Neuronal stem cell (in vitro differentiated cells): ENCODE measurements around the gene SPTY2D1.
"Not testable (repeated sequence)": the region's sequence is repeated elsewhere in the genome, so short reads cannot be mapped to it uniquely, and the experiment has no call there.

ENCODE experiments used
- DNase-seq: peaks from one replicate; pipeline ENCODE4 v3.0.0-alpha.2; 2013; ENCODE audit warnings: low spot score
- H2AFZ ChIP-seq: one replicate; pipeline ENCODE4 v1.6.1; 2013; ENCODE audit warnings: mild to moderate bottlenecking, low read length, inconsistent platforms
- H2AK5ac ChIP-seq: 2 replicates; pipeline ENCODE4 v1.6.1; 2013; ENCODE audit warnings: low read depth, mild to moderate bottlenecking, inconsistent platforms, low read length, moderate library complexity, mixed read lengths
- H2BK120ac ChIP-seq: 2 replicates; pipeline ENCODE4 v1.6.1; 2013; ENCODE audit warnings: low read depth, mild to moderate bottlenecking, inconsistent platforms, low read length, moderate library complexity, mixed read lengths
- H2BK12ac ChIP-seq: one replicate; pipeline ENCODE4 v1.6.1; 2013; ENCODE audit warnings: low read length, inconsistent platforms
- H2BK15ac ChIP-seq: 2 replicates; pipeline ENCODE4 v1.6.1; 2013; ENCODE audit warnings: mild to moderate bottlenecking, low read length, inconsistent platforms, mixed read lengths
- H2BK5ac ChIP-seq: one replicate; pipeline ENCODE4 v1.6.1; 2013; ENCODE audit warnings: inconsistent platforms, mild to moderate bottlenecking, low read length, moderate library complexity
- H3K14ac ChIP-seq: one replicate; pipeline ENCODE4 v1.6.1; 2013; ENCODE audit warnings: low read length, inconsistent platforms
- H3K18ac ChIP-seq: 2 replicates; pipeline ENCODE4 v1.6.1; 2013; ENCODE audit warnings: low read length, inconsistent platforms
- H3K23ac ChIP-seq: 2 replicates; pipeline ENCODE4 v1.6.1; 2013; ENCODE audit warnings: low read depth, mild to moderate bottlenecking, mixed read lengths, low read length, inconsistent platforms; ENCODE audit not compliant: poor library complexity
- H3K27ac ChIP-seq: replicated peaks from 3 replicates; pipeline ENCODE4 v1.5.1; 2013; ENCODE audit warnings: low read length, inconsistent platforms
- H3K27me3 ChIP-seq, 3 experiments: 2 replicates each; pipeline ENCODE4 v1.6.1; 2013; ENCODE audit warnings: low read length in 3 of 3, mild to moderate bottlenecking in 2 of 3, inconsistent platforms in 1 of 3, low read depth in 1 of 3, mixed read lengths in 1 of 3, moderate library complexity in 1 of 3; ENCODE audit not compliant: control insufficient read depth in 3 of 3, insufficient read depth in 3 of 3
- H3K36me3 ChIP-seq, 2 donors: replicated peaks in 1 of 2; 2 replicates each; pipeline ENCODE4 v1.6.1; 2013; ENCODE audit warnings: low read length in 2 of 2; ENCODE audit not compliant: control insufficient read depth in 2 of 2, insufficient read depth in 2 of 2
- H3K4ac ChIP-seq: 2 replicates; pipeline ENCODE4 v1.6.1; 2013; ENCODE audit warnings: inconsistent platforms, mild to moderate bottlenecking, low read length, moderate library complexity
- H3K4me1 ChIP-seq, 2 donors: 1 replicate in 1 of 2; 2 replicates in 1 of 2; pipeline ENCODE4 v1.6.1; 2013; ENCODE audit warnings: low read length in 2 of 2, low read depth in 1 of 2; ENCODE audit not compliant: control insufficient read depth in 2 of 2, insufficient read depth in 1 of 2
- H3K4me2 ChIP-seq: one replicate; pipeline ENCODE4 v1.6.1; 2013; ENCODE audit warnings: mild to moderate bottlenecking, low read length, inconsistent platforms; ENCODE audit not compliant: insufficient read depth, poor library complexity, severe bottlenecking
- H3K4me3 ChIP-seq, 2 donors: 2 replicates each; pipeline ENCODE4 v1.5.1; 2013; ENCODE audit warnings: low read length in 2 of 2, mild to moderate bottlenecking in 2 of 2, inconsistent platforms in 1 of 2, moderate library complexity in 1 of 2
- H3K79me1 ChIP-seq: one replicate; pipeline ENCODE4 v1.6.1; 2013; ENCODE audit warnings: low read depth, mild to moderate bottlenecking, inconsistent platforms, low read length, moderate library complexity
- H3K9ac ChIP-seq: one replicate; pipeline ENCODE4 v1.6.1; 2013; ENCODE audit warnings: mild to moderate bottlenecking, low read depth, low read length, inconsistent platforms; ENCODE audit not compliant: poor library complexity
- H3K9me3 ChIP-seq, 2 donors: replicated peaks in 1 of 2; 2 replicates each; pipeline versions ENCODE3 to v1.6.1; 2013; ENCODE audit warnings: low read length in 2 of 2, mild to moderate bottlenecking in 2 of 2, inconsistent platforms in 1 of 2, low read depth in 1 of 2, mixed read lengths in 1 of 2, moderate library complexity in 1 of 2; ENCODE audit not compliant: control insufficient read depth in 2 of 2, insufficient read depth in 1 of 2
- H4K8ac ChIP-seq: one replicate; pipeline ENCODE4 v1.6.1; 2013; ENCODE audit warnings: low read depth, mild to moderate bottlenecking, inconsistent platforms, low read length, moderate library complexity
- H4K91ac ChIP-seq: one replicate; pipeline ENCODE4 v1.6.1; 2013; ENCODE audit warnings: low read length, low read depth, mild to moderate bottlenecking, inconsistent platforms; ENCODE audit not compliant: poor library complexity
- WGBS, 2 donors: extraction: QIAGEN DNeasy Blood & Tissue Kit; methylation state at CpG; one replicate each; pipeline ENCODE4 v1.1.7; 2013; ENCODE audit warnings: missing lambda C conversion rate in 2 of 2, mixed read lengths in 1 of 2; ENCODE audit not compliant: insufficient read length in 2 of 2, insufficient replicate concordance in 1 of 2; ENCODE audit errors: extremely low coverage in 2 of 2; 5-methylcytosine and 5-hydroxymethylcytosine counted together

Gene SPTY2D1

DNA sequence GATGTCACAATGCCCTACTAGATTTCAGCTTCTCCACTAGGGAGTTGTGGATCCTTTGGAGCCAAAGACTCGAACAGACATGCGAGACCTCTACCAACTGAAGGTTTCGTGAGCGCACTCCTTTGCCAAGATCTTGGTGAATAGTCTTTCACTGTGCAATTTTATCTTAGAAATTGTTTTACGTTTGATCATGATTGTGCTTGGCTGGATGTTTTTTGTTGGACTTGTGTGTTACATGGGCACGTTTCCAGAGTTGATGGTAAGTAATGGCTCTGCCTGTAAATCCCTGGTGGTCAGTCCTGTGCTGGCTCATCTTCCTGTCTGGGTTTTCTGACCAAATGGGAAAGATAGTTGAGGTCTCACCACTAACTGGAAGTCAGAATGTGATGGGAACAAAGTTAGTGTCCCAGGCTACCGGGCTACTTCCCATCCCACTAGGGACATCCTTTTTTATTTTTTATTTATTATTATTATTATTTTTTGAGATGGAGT, 34.4 kb downstream of the SPTY2D1 start, which contains the start of gene MISFA:
Gene MISFA (plus strand): TSS at position 51 of the 492 bp plus-strand sequence. CDS start 140 bp downstream, at position 191.
- peaks cover 6% of the 10 kb centered on the region for H3K79me1 ChIP-seq
- peaks cover 0 to 3% of the 10 kb centered on the region in 2 donors for H3K9me3 ChIP-seq
- no peak within 1 kb of the TSS for H3K4me3 ChIP-seq
- H3K18ac ChIP-seq: no peak within 1 kb of the TSS
- no peak within 1 kb of the TSS for H2BK12ac ChIP-seq
- H2BK5ac ChIP-seq: no peak within 1 kb of the TSS
- peaks cover 16 to 18% of the 10 kb centered on the region in 2 donors for H3K36me3 ChIP-seq
- H2BK120ac ChIP-seq: no peak within 1 kb of the TSS
- H2AK5ac ChIP-seq: no peak within 1 kb of the TSS
- H3K27me3 ChIP-seq: no peaks in the 10 kb centered on the region
- no peak within 1 kb of the TSS for H4K8ac ChIP-seq
- no peak within 1 kb of the TSS for H2AFZ ChIP-seq
- no peak within 1 kb of the TSS for H3K9ac ChIP-seq
- no peak within 1 kb of the TSS for H4K91ac ChIP-seq
- no peak within 1 kb of the TSS for H3K4me2 ChIP-seq
- H3K4ac ChIP-seq: no peak within 1 kb of the TSS
- H2BK15ac ChIP-seq: no peak within 1 kb of the TSS
- H3K23ac ChIP-seq: no peak within 1 kb of the TSS
- H3K14ac ChIP-seq: no peak within 1 kb of the TSS
- WGBS, 2 donors: no CpG with 5 or more reads among the region's 7 CpGs
- H3K27ac ChIP-seq: no peak within 1 kb of the TSS
- no peaks in the 10 kb centered on the region for H3K4me1 ChIP-seq
- DNase-seq: no peak

- Histone ChIP-seq H3K4me2 (no peak overlapping the region), H3K23ac (no peak overlapping the region), H2AFZ (no peak overlapping the region), H3K14ac (no peak overlapping the region), H3K27ac (no peak overlapping the region), H2BK15ac (no peak overlapping the region), H4K8ac (peak overlapping the region; percentile 17), H3K4me3 (no peak overlapping the region), H3K79me1 (peaks cover 3% of the 10 kb centered on the region), H2AK5ac (no peak overlapping the region), H3K27me3 (no peaks in the 10 kb centered on the region), H3K18ac (no peak overlapping the region), H2BK12ac (no peak overlapping the region), H2BK120ac (no peak overlapping the region), H3K9me3 (peaks cover 0 to 3% of the 10 kb centered on the region in 2 donors), H3K4me1 (peaks cover 0 to 2% of the 10 kb centered on the region in 2 donors), H2BK5ac (no peak overlapping the region), H3K4ac (no peak overlapping the region), H4K91ac (no peak overlapping the region), H3K36me3 (peaks cover 14 to 16% of the 10 kb centered on the region in 2 donors), H3K9ac (peak overlapping the region; percentile 44)
- no CpG with 5 or more reads among the region's 5 CpGs for WGBS, 2 donors
- DNase-seq: no peak
These were observed 39.0 kb downstream of the SPTY2D1 start for GRCh38 chr11:18594999-18595749.

DNA sequence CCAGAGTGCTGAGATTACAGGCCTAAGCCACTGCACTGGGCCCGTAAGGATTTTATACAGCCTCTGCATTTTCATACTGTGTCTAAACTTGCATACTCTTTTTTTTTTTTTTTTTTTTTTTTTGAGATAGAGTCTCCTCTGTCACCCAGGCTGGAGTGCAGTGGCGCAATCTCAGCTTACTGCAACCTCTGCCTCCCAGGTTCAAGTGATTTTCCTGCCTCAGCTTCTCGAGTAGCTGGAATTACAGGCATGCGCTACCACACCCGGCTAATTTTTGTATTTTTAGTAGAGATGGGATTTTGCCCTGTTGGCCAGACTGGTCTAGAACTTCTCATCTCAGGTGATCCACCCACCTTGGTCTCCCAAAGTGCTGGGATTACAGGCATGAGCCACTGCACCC, 40.1 kb downstream of the SPTY2D1 start:
- not testable (repeated sequence) for H4K8ac ChIP-seq, H3K4me2 ChIP-seq, H2BK15ac ChIP-seq, H3K14ac ChIP-seq, H3K27me3 ChIP-seq, H3K4me1 ChIP-seq, H2BK12ac ChIP-seq, H4K91ac ChIP-seq, H3K18ac ChIP-seq, H3K79me1 ChIP-seq, DNase-seq, H3K4ac ChIP-seq, H2BK5ac ChIP-seq, H3K27ac ChIP-seq, H3K9ac ChIP-seq, H2AFZ ChIP-seq, H3K9me3 ChIP-seq, H3K4me3 ChIP-seq, H2BK120ac ChIP-seq, H3K23ac ChIP-seq, H2AK5ac ChIP-seq
- WGBS, 2 donors: no CpG with 5 or more reads among the region's 5 CpGs
- H3K36me3 ChIP-seq: peaks cover 14 to 16% of the 10 kb centered on the region in 2 donors

GRCh38 chr11:18590571-18590970, 43.6 kb downstream of the SPTY2D1 start:
- Histone ChIP-seq H3K18ac (no peak overlapping the region), H4K8ac (no peak overlapping the region), H3K23ac (no peak overlapping the region), H3K9me3 (no peaks in the 10 kb centered on the region), H3K14ac (no peak overlapping the region), H2AFZ (no peak overlapping the region), H2BK5ac (no peak overlapping the region), H2BK15ac (no peak overlapping the region), H2AK5ac (no peak overlapping the region), H3K4me2 (no peak overlapping the region), H2BK12ac (no peak overlapping the region), H3K27me3 (no peaks in the 10 kb centered on the region), H3K4ac (no peak overlapping the region), H4K91ac (no peak overlapping the region), H3K79me1 (peaks cover 5% of the 10 kb centered on the region), H3K27ac (no peak overlapping the region), H3K4me3 (peak overlapping the region in 1 of 2 donors; percentile 6), H2BK120ac (no peak overlapping the region), H3K36me3 (peaks cover 3% of the 10 kb centered on the region in 2 donors), H3K9ac (no peak overlapping the region), H3K4me1 (peaks cover 4 to 8% of the 10 kb centered on the region in 2 donors)
- no CpG with 5 or more reads among the region's 2 CpGs for WGBS, 2 donors
- no peak for DNase-seq
